GM18505 (cell line): ENCODE measurements around the gene ANKRD11.

Source experiments
- ATAC-seq: cut with Tn5 transposase; IDR thresholded peaks from one replicate; pipeline ENCODE4 v1.9.1; 2021; ENCODE audit not compliant: unreplicated experiment
- POLR2A ChIP-seq: IDR thresholded peaks from 4 replicates; pipeline ENCODE4 v1.6.1; 2011; ENCODE audit warnings: borderline replicate concordance; ENCODE audit not compliant: insufficient read depth, insufficient read length; ENCODE audit errors: extremely low read depth

Gene ANKRD11

GRCh38 chr16:89290887-89291286 lies 199.5 kb downstream of the ANKRD11 start:
- no peak for TF ChIP-seq POLR2A
- ATAC-seq, result no peak

GRCh38 chr16:89290472-89290871 lies 199.9 kb downstream of the ANKRD11 start:
- ATAC-seq, result no peak
- TF ChIP-seq POLR2A, result no peak

GRCh38 chr16:89289428-89290395 lies 200.6 kb downstream of the ANKRD11 start:
- ATAC-seq, result no peak
- no peak for TF ChIP-seq POLR2A

GRCh38 chr16:89288966-89289365 lies 201.4 kb downstream of the ANKRD11 start:
- no peak for ATAC-seq
- no peak for TF ChIP-seq POLR2A

- TF ChIP-seq POLR2A, result no peak
- no peak for ATAC-seq
Measured at GRCh38 chr16:89288577-89288844, 201.8 kb downstream of the ANKRD11 start.

DNA sequence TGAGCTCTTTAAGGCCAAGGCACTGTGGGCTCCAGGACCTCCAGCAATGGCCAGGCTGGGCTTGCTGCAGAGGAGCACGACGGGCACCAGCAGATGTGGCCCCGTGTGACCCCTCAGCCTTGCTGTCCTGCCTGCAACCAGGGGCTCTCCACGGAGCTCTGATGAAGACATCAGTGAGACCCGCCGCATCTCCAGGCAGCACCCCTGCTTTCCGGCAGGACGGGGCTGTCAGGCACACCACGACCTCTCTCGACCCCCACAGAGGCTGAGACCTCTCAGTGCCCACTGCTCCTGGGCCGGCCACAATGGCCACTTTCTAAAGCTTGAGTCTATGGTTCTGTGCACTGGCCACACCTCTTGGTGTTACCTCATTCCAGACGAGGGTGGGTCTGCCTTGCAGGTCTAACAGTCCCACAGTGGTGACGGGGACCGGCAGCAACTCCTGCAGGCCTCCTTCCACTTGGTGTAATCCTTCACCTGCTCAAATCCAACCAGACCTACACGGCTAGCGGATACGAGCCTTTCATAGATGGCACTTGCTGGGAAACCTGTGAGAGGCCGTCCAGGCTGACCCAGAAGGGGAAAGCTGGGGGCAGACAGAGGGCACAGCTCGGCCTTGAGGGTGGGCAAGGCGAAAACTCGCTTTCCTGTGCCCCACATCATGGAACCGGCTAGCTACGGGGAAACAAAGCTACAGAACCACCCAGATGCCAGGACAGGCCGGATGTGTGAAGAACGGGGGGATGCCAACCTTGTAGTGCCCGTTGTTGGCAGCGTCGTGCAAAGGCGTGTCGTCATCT lies 202.4 kb downstream of the ANKRD11 start:
- no peak for TF ChIP-seq POLR2A
- ATAC-seq, result no peak

DNA sequence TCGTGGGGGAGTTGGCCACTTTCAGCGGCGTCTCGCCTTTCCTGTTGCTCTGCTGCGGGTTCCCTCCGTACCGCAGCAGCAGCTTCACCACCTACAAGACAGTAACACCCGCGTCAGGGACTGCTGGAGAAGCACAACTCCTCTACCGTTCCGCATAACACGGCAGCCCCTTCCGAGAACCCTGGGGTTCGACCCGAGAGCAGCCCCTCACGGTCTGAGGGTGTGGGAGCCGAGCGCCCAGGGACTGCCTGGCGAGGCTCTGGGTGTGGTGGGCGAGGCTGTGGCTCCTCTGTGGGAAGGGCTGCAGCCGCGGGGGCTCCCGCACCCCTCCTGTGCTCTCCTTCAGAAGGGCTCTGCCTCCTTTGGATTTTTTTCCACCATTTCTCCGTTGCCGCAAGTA lies 204.3 kb downstream of the ANKRD11 start:
- no peak for TF ChIP-seq POLR2A
- no peak for ATAC-seq

DNA sequence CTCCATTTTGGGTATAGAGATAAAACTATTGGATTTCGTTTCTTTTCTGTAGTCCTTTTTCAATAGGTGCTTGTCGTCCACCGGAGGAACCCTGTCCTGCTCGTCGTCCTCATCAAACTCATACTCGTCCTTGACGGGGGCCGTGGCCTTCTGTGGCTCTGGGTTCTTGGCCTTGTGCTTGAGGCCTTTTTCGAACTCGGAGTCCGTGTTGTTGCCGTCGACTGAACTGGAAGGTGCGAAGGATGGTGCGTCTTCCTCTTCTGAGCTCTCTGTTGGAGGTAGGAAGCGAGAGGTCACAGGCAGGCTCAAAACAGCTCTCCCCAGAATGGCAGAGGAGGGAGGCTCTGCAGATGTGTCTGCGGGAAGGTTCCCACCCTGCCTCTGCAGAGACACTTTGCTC lies 205.0 kb downstream of the ANKRD11 start:
- ATAC-seq, result no peak
- TF ChIP-seq POLR2A, result no peak

- no peak for ATAC-seq
- no peak for TF ChIP-seq POLR2A
Measured at GRCh38 chr16:89283449-89283848, 206.9 kb downstream of the ANKRD11 start.

GRCh38 chr16:89282523-89282922 lies 207.8 kb downstream of the ANKRD11 start:
- ATAC-seq, result no peak
- no peak for TF ChIP-seq POLR2A

DNA sequence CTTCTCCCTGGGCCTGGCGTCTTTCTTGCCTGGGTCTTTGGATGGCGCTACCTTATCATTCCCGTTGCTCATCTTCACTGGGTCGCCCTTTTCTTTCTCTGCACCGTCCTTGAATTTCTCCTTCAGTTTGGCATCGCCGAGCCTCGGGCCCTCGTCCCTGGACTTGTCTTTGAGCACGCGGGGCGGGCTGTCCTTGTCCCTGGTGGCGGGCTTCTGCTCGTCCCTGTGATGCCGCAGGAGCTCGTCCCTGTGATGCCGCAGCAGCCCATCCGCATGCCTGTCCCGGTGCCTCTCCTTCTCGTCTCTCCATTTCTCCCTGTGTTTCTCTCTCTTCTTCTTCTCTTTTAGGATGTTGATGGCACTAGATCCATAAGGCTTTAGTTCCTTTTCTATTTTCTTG lies 208.5 kb downstream of the ANKRD11 start:
- no peak for TF ChIP-seq POLR2A
- no peak for ATAC-seq

DNA sequence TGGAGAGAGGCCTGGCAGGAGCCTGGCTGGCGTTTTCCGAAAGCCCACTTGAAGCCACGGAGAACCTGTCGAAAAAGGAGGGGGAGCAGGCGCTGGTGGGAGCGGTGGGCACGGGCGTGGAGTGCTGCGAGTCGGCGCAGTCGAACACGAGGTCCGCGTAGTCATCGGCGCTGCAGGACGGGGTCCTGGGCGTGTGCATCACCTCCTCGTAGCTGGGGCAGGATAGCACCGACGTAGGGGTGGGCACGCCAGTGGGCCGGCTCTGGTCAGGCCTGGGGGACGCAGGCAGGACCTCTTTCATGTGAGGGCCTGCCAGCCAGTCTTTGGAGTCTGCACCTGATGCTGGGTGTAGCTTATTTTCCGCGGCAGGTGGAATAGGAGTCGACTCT lies 209.2 kb downstream of the ANKRD11 start:
- no peak for ATAC-seq
- no peak for TF ChIP-seq POLR2A

- TF ChIP-seq POLR2A, result no peak
- ATAC-seq, result no peak
Measured at GRCh38 chr16:89280546-89281188, 209.7 kb downstream of the ANKRD11 start.

DNA sequence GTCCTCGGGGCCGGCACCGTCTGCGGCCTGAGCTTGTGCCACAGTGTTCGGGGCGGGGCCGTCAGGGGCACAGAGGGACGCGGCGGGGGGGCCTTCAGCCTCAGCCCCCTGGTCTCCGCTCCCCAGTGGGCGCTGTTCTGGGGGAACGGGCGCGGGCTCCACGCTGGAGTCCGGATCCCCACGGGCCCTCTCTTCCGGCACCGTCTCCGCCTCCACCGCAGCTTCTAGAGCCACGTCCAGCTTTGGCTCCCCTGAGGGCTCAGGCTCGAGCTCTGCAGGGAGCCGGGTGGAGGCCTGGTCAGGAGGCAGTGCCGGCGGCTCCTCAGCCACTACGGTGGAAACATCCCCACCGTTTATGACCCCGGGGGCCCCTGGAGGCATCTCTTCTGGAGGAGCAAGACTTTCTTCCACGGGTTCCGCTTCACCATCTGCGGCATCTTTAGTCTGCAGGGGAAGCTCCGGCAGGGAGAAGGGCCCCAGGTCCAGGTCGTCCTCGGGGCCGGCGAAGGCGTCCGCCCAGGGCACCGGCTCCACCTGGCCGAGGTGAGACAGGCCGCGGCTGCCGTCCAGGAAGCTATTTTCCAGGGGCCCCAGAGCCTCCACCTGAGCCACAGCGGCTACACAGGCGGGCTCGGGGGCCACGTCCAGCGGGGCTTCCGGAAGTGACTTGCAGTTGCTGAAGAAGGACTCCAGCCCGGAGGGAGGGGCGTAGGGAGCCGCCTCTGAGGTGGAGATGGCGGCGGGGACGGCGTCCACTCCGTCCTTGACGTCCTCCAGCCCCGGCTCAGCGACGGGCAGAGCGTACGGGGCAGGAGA lies 210.5 kb downstream of the ANKRD11 start:
- no peak for TF ChIP-seq POLR2A
- ATAC-seq, result no peak
